ENCODE data around the gene NECAB3. TPM values are rescaled to one million over a fixed set of nuclear protein-coding genes. Genes with fewer than 3 reads are reported as not detected.
A peak's percentile ranks its signal among the peaks of the same experiment; 100 is the strongest.

Gene NECAB3
- total and polyA plus RNA-seq, 2 of the 13 experiments (the other 11 are each of a cell fraction or from before 2014, with no cell fraction given): 61.5 to 65.5 TPM

DNA sequence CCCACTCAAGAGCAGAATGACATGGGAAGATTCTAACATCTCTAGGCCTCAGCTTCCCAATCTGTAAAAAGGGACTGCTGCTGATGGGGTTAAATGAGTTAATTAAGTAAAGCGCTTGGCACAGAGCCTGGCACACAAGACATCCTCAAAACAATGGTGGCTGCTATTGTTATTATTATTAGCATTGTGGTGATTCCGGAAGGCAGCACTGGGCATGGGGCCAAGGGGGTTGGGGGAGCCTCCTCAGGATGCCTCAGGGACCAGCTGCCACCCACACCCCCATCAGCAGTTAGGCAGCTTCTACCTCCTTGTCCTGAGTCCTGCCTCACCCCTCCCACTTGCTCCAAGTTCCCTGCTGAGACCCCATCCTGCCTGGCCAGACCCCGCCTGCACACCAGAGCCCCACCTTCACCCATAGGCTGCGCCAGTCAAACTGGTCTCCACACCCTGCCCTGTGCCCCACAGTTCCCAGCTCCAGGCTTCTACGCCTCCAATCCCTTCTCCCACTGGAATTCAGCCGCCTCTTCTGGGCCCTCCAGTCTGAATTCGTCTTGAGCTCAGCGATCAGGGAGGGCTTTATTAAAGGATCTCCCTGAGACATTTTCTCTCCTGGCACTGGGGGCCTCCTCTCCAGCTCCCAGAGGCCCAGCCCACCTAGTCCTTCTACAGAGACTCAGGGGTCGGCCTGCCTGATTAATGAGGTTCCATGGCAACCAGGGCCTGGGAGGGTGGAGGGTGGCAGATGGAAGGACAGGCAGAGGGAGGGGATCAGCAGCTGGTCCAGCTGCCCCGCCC is 10.5 kb upstream of the NECAB3 start (continued):
- TF ChIP-seq ZNF317 (CRISPR knock-in tag; IDR thresholded peaks at IDR 0.05) (no peak), CTCF (CRISPR knock-in tag; IDR thresholded peaks at IDR 0.05) (no peak), NFAT5 (CRISPR knock-in tag; IDR thresholded peaks at IDR 0.05) (no peak), CREM (IDR thresholded peaks at IDR 0.05) (no peak), CREM (CRISPR knock-in tag; IDR thresholded peaks at IDR 0.05) (no peak), ZNF549 (CRISPR knock-in tag; IDR thresholded peaks at IDR 0.05) (no peak), MAZ (IDR thresholded peaks at IDR 0.05; ENCODE audit: borderline replicate concordance, low read depth, low read length) (no peak), MAZ (CRISPR knock-in tag; IDR thresholded peaks at IDR 0.05; ENCODE audit: low read depth) (0 out of 2 replicates have a peak, but pooled peaks have one; percentile 13), AKAP8 (CRISPR knock-in tag; IDR thresholded peaks at IDR 0.05) (0 out of 2 replicates have a peak, but pooled peaks have one; percentile 48), PAXIP1 (CRISPR knock-in tag; conservative IDR thresholded peaks at IDR 0.05) (no peak), PHF5A (CRISPR knock-in tag; IDR thresholded peaks at IDR 0.05; ENCODE audit: low read depth, unreplicated experiment) (no peak)
- TF ChIP-seq, protein P1, sequence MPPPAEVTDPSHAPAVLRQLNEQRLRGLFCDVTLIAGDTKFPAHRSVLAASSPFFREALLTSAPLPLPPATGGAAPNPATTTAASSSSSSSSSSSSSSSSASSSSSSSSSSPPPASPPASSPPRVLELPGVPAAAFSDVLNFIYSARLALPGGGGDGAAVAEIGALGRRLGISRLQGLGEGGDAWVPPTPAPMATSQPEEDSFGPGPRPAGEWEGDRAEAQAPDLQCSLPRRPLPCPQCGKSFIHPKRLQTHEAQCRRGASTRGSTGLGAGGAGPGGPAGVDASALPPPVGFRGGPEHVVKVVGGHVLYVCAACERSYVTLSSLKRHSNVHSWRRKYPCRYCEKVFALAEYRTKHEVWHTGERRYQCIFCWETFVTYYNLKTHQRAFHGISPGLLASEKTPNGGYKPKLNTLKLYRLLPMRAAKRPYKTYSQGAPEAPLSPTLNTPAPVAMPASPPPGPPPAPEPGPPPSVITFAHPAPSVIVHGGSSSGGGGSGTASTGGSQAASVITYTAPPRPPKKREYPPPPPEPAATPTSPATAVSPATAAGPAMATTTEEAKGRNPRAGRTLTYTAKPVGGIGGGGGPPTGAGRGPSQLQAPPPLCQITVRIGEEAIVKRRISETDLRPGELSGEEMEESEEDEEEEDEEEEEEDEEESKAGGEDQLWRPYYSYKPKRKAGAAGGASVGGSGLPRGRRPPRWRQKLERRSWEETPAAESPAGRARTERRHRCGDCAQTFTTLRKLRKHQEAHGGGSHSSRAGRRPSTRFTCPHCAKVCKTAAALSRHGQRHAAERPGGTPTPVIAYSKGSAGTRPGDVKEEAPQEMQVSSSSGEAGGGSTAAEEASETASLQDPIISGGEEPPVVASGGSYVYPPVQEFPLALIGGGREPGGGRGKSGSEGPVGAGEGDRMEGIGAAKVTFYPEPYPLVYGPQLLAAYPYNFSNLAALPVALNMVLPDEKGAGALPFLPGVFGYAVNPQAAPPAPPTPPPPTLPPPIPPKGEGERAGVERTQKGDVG (CRISPR knock-in tag; IDR thresholded peaks at IDR 0.05; ENCODE audit: borderline replicate concordance): no peak
